ENCODE measurements around the gene LGR6.
"Not testable (repeated sequence)": the region's sequence is repeated elsewhere in the genome, so short reads cannot be mapped to it uniquely, and the experiment has no call there.

The LGR6 gene

GRCh38 chr1:202160377-202160940 is 33.1 kb upstream of the LGR6 start, which contains the start of gene PTPN7:
Gene PTPN7, minus strand, starts transcription at chr1:202160602. Its CDS starts 1,200 bp downstream, at chr1:202159402.
- DNase-seq: peak; percentile 80 to 84

DNA sequence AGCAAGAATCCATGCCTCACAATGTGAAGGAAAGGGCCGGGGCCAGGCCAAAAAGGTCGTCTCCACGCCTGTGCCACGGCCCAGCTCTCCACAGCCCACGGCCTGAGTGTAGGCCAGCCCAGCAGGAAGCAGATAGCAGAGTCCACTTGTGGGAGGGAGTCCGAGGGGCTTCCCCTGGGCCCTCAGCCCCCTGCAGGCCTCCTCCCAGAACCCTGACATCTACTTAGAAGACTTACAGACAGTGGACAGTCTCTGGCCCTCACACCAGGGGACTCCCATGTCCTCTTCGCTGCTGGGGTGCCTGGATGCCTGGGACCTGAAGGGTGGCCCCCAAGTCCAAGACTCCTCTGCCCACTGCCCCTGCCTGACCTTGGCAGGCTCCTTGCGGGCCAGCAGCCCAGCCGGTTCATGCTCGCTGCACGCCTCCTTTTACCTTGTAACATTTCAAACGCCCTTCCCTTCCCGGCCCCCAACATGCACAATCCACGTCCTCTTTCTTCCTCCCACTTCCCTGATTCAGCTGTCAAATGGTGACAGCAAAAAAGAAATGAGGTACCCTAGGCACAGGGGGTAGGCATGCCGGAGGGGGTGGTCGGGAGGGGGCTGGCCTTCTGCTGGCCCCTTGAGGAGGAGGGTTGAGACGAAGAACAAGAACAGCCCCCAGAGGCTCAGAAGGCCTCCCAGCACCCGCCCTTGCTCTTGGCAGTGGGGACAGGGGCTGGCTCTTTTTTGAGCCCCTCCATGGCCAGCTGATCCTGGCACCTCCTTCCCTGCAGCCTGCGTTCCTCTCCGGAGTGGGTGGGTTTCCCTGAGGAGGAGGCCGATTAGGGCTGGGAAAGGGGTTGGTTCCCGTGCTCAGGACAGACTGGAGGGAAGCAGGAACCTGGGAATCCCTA is 32.2 kb upstream of the LGR6 start:
- no peak for DNase-seq

GRCh38 chr1:202162047-202162417 is 31.6 kb upstream of the LGR6 start:
- peak; percentile 57 to 63 for DNase-seq

GRCh38 chr1:202162418-202163280 is 30.9 kb upstream of the LGR6 start:
- peak in 1 of 2 donors; percentile 46 for DNase-seq

DNA sequence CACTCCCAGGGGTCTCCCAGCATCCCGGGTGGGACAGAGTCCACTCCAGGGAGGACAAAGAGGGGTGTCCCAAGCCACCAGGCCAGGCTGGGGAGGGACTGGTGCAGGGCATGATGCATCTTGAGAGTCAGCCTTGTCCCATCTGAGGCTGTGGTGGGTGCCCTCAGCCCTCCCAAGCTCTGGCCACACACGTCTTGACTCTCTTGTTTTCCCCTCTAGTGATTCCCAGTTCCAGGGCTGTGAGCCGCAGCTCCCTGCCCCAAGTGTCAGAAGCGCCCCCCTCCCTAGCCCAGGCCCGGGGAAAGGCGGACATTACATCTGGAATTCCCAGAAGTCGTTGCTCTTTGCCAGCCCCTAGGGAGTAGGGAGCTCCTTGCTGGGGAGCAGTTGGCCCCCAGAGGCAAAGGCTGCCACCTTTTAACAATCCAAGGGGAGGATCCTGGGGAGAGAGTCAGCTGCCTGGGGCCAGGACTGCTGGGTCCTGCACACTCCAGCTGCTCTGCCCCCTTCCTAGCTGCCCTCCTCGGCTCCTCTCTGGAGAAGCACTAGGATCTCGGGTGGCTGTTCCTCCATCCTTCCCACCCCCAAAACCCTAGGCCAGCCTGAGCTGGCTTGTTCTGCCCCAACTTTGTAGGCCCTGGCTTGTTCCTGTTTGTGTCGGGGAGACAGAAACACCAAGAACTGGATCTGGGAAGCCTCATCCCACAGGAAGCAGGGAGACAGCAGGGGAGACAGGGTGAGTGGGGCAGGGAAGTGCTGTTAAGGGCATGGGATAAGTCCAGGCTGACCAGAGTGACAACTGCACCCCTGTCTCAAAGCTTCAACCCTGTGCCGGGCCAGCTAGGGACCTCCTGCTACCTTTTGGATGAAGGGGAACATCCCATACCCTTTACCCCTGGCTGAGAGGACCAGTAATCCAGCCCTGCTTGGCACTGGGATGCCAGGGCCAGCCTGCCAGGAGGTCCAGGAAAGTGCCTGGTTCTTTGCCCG is 30.0 kb upstream of the LGR6 start:
- no peak for DNase-seq

DNA sequence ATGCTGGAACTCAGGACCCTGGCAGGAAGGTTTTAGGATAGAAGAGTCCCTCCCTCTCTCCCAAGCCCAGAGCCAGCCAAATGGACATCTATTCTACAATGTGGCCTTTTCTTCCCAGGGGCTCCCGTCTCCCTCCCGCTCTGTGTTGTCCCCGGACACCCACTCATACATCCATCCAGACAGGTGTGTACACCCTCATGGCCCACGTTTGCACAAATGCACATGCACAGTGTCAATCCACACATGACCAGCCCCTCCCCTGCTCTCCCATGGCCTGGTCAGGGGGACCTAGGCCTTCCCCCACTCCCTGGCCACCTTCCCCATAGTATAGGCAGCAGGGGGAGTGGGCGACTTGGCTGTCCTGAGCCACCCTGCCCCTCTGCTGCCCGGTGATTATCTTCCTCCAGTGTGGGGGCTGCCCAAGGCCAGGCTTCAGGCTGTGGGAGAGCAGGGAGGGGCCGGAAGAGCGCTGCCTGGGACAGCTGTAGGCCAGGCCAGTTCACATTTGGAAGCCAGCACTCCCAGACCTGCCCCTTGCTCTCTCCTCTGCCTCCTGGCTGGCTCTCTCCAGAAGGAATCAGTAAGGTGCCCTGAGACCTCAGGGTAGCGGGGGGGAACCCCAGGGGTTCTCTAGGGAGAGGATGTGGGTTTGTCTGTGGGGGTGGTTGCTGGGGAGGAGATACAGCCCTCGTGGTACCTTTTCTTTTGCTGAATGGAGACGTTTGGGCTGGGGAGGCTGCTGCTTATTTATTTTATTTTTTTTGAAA is 29.1 kb upstream of the LGR6 start:
- peak; percentile 81 to 84 for DNase-seq

DNA sequence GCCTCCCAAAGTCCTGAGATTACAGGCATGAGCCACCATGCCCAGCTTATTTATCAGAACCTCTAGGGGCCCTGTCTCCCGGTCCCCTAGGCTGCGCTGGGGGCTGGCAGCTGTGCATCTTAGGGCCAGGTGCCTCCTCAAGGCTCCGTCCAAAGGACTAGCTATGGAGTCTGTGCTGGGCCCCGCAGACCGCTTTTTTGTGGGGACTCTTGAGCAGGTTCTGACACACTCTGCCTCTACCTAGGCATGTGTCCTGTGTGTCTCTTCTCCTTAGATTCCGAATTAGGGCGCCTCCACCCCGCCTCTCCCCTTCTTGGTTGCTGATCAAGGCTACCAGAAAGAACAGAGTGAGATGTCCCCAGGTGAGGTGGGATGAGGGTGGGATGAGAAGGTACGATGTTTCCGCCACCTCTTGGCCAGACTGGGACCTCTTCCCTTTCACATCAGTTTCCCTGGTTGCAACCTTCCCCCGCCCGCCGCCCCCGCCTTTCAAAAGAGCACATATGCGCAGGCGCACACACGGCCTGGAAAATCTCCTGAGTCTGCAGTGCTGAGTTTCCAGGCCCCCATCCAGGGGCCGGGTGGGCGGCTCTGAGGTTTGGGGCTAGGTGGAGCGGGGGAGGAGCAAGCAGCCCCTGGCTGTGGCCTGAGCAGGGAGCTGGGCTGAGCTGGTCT is 28.2 kb upstream of the LGR6 start:
- DNase-seq: peak in 1 of 2 donors; percentile 13

GRCh38 chr1:202165942-202166843 is 27.4 kb upstream of the LGR6 start:
- no peak for DNase-seq

GRCh38 chr1:202167054-202167453 is 26.5 kb upstream of the LGR6 start:
- not testable (repeated sequence) for DNase-seq

GRCh38 chr1:202167708-202168415 is 25.7 kb upstream of the LGR6 start:
- DNase-seq: no peak

DNA sequence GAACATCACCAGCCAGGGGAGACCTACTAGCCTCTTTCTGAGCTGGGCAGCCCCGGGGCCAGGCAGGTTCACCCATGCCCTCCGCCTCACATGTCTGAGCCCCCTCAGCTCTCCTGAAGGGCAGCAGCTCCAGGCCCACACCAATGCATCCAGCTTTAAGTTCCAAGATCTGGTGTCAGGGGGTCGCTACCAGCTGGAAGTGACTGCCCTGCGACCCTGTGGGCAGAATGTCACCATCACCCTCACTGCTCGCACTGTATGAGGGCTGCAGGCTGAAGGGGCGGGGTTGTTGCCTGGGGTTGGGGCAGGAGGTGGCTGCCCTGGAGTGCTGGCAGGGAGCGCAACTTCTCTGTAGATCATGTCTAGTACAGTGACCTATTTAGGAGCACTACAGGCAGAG is 24.7 kb upstream of the LGR6 start:
- DNase-seq: no peak

- DNase-seq: peak in 1 of 2 donors; percentile 24
Measured at GRCh38 chr1:202170726-202171125, 22.9 kb upstream of the LGR6 start.

DNA sequence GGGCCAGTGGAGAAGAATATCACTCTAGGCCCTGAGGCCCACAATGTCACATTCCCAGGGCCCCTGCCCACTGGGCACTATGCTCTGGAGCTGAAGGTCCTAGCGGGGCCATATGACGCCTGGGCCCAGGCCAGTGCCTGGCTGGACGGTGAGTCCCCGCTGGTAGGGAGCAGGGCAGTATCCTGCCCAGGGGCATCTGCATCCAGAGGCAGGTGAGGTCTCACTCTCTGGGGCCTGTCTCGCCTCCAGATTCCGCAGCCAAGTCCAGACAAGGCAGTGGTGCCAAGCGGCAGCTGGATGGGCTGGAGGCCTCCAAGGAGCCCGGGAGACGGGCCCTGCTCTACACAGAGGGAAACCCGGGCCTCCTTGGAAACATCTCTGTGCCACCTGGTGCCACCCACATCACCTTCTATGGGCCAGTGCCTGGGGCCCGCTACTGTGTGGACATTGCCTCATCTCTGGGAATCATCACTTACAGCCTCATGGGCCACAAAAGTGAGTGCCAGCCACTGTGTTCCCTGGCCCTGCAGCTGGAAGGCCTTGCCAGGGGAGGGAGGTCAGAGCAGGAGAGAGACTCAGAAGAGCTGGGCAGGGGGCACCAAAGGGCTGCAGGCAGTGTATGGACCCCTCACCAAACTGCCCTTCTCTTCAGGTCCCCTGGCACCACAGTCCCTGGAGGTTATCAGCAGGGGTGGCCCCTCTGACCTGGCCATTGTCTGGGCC is 22.1 kb upstream of the LGR6 start:
- no peak for DNase-seq

DNA sequence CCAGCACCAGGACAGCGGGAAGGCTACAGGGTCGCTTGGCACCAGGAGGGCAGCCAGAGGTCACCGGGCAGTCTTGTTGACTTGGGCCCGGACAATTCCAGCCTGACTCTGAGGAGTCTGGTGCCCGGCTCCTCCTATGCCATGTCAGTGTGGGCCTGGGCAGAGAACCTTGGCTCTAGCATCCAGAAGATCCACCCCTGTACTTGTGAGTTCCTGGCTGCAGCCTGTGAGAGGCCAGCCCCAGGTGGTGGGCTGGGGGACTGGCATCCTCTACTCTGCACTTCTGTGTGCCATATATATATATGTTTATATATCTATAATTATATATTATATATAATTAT is 21.6 kb upstream of the LGR6 start:
- DNase-seq: no peak

DNA sequence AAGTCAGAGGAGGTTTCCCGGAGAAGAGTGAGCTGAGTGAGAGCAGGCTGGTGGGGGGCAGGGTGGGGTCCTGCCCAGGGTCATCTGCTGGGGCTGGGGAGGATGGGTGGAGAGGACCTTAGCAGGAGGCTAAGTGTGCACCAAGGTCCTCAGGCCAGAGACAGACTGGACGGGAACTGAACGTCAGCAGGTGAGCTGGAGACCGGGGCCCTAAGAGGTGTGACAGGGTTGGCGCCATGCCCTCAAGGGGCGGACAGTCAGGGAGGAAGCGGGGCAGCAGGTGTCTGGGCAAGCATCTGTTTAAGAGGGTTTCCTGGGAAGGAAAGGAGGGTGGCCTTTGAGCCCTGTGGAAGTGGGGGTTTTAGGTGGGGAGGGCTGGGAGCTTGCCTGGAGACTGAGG is 19.6 kb upstream of the LGR6 start:
- no peak for DNase-seq

DNA sequence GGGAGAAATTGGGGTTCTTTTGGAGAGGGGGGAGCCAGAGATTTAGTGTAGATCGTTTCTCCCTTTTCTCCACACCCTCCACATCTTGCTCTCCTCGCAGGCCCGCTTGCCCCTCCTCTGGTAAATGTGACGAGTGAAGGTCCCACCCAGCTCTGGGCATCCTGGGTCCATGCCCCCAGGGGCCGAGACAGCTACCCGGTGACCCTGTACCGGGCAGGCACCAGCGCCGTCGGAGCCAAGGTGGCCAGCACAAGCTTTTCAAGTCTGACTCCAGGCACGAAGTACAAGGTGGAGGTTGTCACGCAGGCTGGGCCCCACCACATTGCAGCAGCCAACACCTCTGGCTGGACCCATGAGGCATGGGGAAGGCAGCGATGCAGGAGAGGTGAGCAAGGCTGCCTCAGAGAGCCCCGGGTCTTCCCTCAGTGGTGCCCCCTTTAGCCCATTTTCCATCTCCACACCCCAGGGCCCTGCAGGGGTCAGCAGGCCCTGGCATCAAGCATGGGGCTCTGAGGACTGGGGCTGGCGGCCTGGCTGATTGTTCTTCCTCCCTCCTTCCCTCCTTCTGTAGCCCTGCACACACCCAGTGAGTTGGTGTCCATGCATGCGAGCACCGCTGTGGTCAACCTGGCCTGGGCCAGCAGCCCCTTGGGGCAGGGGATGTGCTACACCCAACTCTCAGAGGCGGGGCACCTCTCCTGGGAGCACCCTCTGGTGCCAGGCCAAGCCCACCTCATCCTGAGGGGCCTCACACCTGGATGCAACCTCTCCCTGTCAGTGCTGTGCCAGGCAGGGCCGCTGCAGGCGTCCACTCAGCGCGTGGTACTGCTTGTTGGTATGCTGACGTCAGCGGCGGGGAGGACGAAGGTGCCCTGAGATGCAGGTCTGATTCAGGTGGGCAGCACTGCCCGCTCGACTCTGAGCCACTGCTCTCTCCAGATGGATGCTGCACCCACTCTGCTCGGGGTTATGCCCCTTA is 16.4 kb upstream of the LGR6 start:
- no peak for DNase-seq

Measured in CD4-positive, alpha-beta T cell treated with Interleukin-4 for 1 hour (primary cell).